Stimulated activated naive CD4-positive, alpha-beta T cell (primary cell): ENCODE data around the gene NECAP2.
"Not testable (repeated sequence)": the region's sequence is repeated elsewhere in the genome, so short reads cannot be mapped to it uniquely, and the experiment has no call there.

Source experiments
- DNase-seq, 6 experiments: peaks; one replicate each; lab custom pipeline; 2025; lab: John Stamatoyannopoulos, UW

Gene NECAP2

GRCh38 chr1:16497474-16497904 lies 57.0 kb downstream of the NECAP2 start:
- DNase-seq = peak in 1 of 6 experiments; percentile 16

GRCh38 chr1:16498047-16498446 lies 57.5 kb downstream of the NECAP2 start:
- DNase-seq = not testable (repeated sequence)

- DNase-seq = peak; percentile 48 to 83 (median 74)
Measured at GRCh38 chr1:16498573-16499413, 58.3 kb downstream of the NECAP2 start.

- DNase-seq = not testable (repeated sequence)
Measured at GRCh38 chr1:16500466-16500865, 59.9 kb downstream of the NECAP2 start.

GRCh38 chr1:16500975-16501374 lies 60.5 kb downstream of the NECAP2 start:
- not testable (repeated sequence) for DNase-seq

- DNase-seq = not testable (repeated sequence)
Measured at GRCh38 chr1:16501446-16501845, 60.9 kb downstream of the NECAP2 start.

GRCh38 chr1:16503494-16503893 lies 63.0 kb downstream of the NECAP2 start:
- no peak for DNase-seq

- DNase-seq = not testable (repeated sequence)
Measured at GRCh38 chr1:16505870-16506269, 65.3 kb downstream of the NECAP2 start.

- not testable (repeated sequence) for DNase-seq
Measured at GRCh38 chr1:16506364-16507136, 66.0 kb downstream of the NECAP2 start.

GRCh38 chr1:16508861-16509445 lies 68.4 kb downstream of the NECAP2 start:
- peak in 1 of 6 experiments; percentile 14 for DNase-seq
